HEK293 (cell line): ENCODE measurements around the gene ZNF385D.

ENCODE experiments used
- CTCF ChIA-PET: fragments of 350-600 bp; formaldehyde crosslinking; extraction: SDS; loops from one replicate; lab custom pipeline; 2021; ENCODE audit warnings: antibody characterized with exemption; lab: Yijun Ruan, JAX
- POLR2A ChIA-PET: fragments of 300-600 bp; formaldehyde crosslinking; extraction: SDS; loops from one replicate; lab custom pipeline; 2020; ENCODE audit warnings: antibody characterized with exemption, inconsistent platforms; lab: Yijun Ruan, JAX
- H3K27ac ChIP-seq: fragments of 200-500 bp; sonication (Bioruptor generic); 2 replicates; pipeline ENCODE4 v1.5.1; 2014; ENCODE audit warnings: low read depth, low read length, control low read depth, inconsistent platforms; ENCODE audit errors: extremely low read depth
- H3K36me3 ChIP-seq, 2 experiments: fragments of 200-500 bp in 1 of 2; sonication (Bioruptor generic) in 1 of 2; 1 replicate in 1 of 2; 2 replicates in 1 of 2; pipeline ENCODE4 v1.5.1; 2014 to 2017; ENCODE audit warnings: inconsistent platforms in 2 of 2, low read length in 2 of 2; ENCODE audit not compliant: control insufficient read depth in 2 of 2, insufficient read depth in 1 of 2
- H3K4me1 ChIP-seq: fragments of 200-500 bp; sonication (Bioruptor generic); 2 replicates; pipeline ENCODE4 v1.5.1; 2014; ENCODE audit warnings: mild to moderate bottlenecking, low read length, inconsistent platforms; ENCODE audit not compliant: control insufficient read depth, insufficient read depth
- H3K4me3 ChIP-seq: 2 replicates; pipeline ENCODE4 v1.5.1; 2011; ENCODE audit warnings: low read depth, mild to moderate bottlenecking, control low read depth, low read length, moderate library complexity
- H3K9me3 ChIP-seq: fragments of 200-500 bp; sonication (Bioruptor generic); 2 replicates; pipeline ENCODE4 v1.5.1; 2014; ENCODE audit warnings: low read depth, low read length, inconsistent platforms; ENCODE audit not compliant: control insufficient read depth, insufficient read depth
- GLI2 ChIP-seq: fragments of 450-650 bp; formaldehyde crosslinking; IDR thresholded peaks from 2 replicates; pipeline ENCODE4; 2017; ENCODE audit warnings: missing biosample characterization, missing genetic modification characterization, low read depth, borderline replicate concordance
- KLF7 ChIP-seq: fragments of 450-650 bp; formaldehyde crosslinking; IDR thresholded peaks from 2 replicates; pipeline ENCODE4 v1.5.1; 2016; ENCODE audit warnings: missing biosample characterization, missing genetic modification characterization, borderline replicate concordance
- OVOL3 ChIP-seq: fragments of 450-650 bp; formaldehyde crosslinking; IDR thresholded peaks from 2 replicates; pipeline ENCODE4 v1.5.1; 2016; ENCODE audit warnings: missing biosample characterization, missing genetic modification characterization
- ZFHX2 ChIP-seq: fragments of 450-650 bp; formaldehyde crosslinking; conservative IDR thresholded peaks from 2 replicates; pipeline ENCODE4 v1.5.1; 2016; ENCODE audit warnings: missing biosample characterization, missing genetic modification characterization
- ZIC2 ChIP-seq: fragments of 450-650 bp; formaldehyde crosslinking; IDR thresholded peaks from 2 replicates; pipeline ENCODE4 v1.5.1; 2016; ENCODE audit warnings: missing biosample characterization, missing genetic modification characterization
- ZNF121 ChIP-seq: fragments of 450-650 bp; formaldehyde crosslinking; IDR thresholded peaks from 2 replicates; pipeline ENCODE4 v1.5.1; 2016; ENCODE audit warnings: missing biosample characterization, missing genetic modification characterization
- ZNF19 ChIP-seq: fragments of 450-650 bp; formaldehyde crosslinking; IDR thresholded peaks from 2 replicates; pipeline ENCODE4; 2016; ENCODE audit warnings: missing biosample characterization, missing genetic modification characterization, low read depth
- ZNF214 ChIP-seq: fragments of 450-650 bp; formaldehyde crosslinking; IDR thresholded peaks from 2 replicates; pipeline ENCODE4 v1.5.1; 2017; ENCODE audit warnings: missing biosample characterization, mild to moderate bottlenecking, missing genetic modification characterization, borderline replicate concordance
- ZNF239 ChIP-seq: fragments of 450-650 bp; formaldehyde crosslinking; IDR thresholded peaks from 2 replicates; pipeline ENCODE4 v1.5.1; 2016; ENCODE audit warnings: missing biosample characterization, missing genetic modification characterization
- ZNF248 ChIP-seq: fragments of 450-650 bp; formaldehyde crosslinking; IDR thresholded peaks from 2 replicates; pipeline ENCODE4 v1.5.1; 2017; ENCODE audit warnings: missing biosample characterization, missing genetic modification characterization
- ZNF311 ChIP-seq: fragments of 450-650 bp; formaldehyde crosslinking; IDR thresholded peaks from 2 replicates; pipeline ENCODE4 v1.5.1; 2017; ENCODE audit warnings: missing biosample characterization, missing genetic modification characterization, borderline replicate concordance
- ZNF610 ChIP-seq: fragments of 450-650 bp; formaldehyde crosslinking; IDR thresholded peaks from 2 replicates; pipeline ENCODE4 v1.5.1; 2016; ENCODE audit warnings: missing biosample characterization, missing genetic modification characterization, borderline replicate concordance
- ZNF658 ChIP-seq: fragments of 450-650 bp; formaldehyde crosslinking; IDR thresholded peaks from 2 replicates; pipeline ENCODE4; 2016; ENCODE audit warnings: missing biosample characterization, missing genetic modification characterization
- ZNF76 ChIP-seq: fragments of 450-650 bp; formaldehyde crosslinking; IDR thresholded peaks from 2 replicates; pipeline ENCODE4; 2016; ENCODE audit warnings: low read depth, missing biosample characterization, missing genetic modification characterization, borderline replicate concordance
- ZNF776 ChIP-seq: fragments of 450-650 bp; formaldehyde crosslinking; IDR thresholded peaks from 2 replicates; pipeline ENCODE4 v1.5.0; 2017; ENCODE audit warnings: missing biosample characterization, missing genetic modification characterization, borderline replicate concordance
- ZNF791 ChIP-seq: fragments of 450-650 bp; formaldehyde crosslinking; IDR thresholded peaks from 2 replicates; pipeline ENCODE4 v1.5.1; 2016; ENCODE audit warnings: missing biosample characterization, missing genetic modification characterization
- ZNF830 ChIP-seq: fragments of 450-650 bp; IDR thresholded peaks from 2 replicates; pipeline ENCODE4 v1.5.0; 2018; ENCODE audit warnings: missing biosample characterization, missing genetic modification characterization, low read depth, mild to moderate bottlenecking, moderate library complexity
- TF ChIP-seq, protein P1 (sequence below): fragments of 450-650 bp; formaldehyde crosslinking; conservative IDR thresholded peaks from 2 replicates; pipeline ENCODE4 v1.5.1; 2016; ENCODE audit warnings: low read depth, missing biosample characterization, missing genetic modification characterization
- TF ChIP-seq, protein P2 (sequence below): fragments of 450-650 bp; formaldehyde crosslinking; IDR thresholded peaks from 2 replicates; pipeline ENCODE4 v1.5.1; 2017; ENCODE audit warnings: missing biosample characterization, missing genetic modification characterization
- TF ChIP-seq, protein P3 (sequence below): fragments of 450-650 bp; formaldehyde crosslinking; IDR thresholded peaks from 2 replicates; pipeline ENCODE4 v1.5.1; 2016; ENCODE audit warnings: missing biosample characterization, missing genetic modification characterization
- TF ChIP-seq, protein P4 (sequence below): fragments of 450-650 bp; formaldehyde crosslinking; IDR thresholded peaks from 2 replicates; pipeline ENCODE4; 2016; ENCODE audit warnings: missing biosample characterization, missing genetic modification characterization
- TF ChIP-seq, protein P5 (sequence below): fragments of 450-650 bp; formaldehyde crosslinking; IDR thresholded peaks from 2 replicates; pipeline ENCODE4 v1.5.1; 2016; ENCODE audit warnings: missing biosample characterization, missing genetic modification characterization
- TF ChIP-seq, protein P6 (sequence below): fragments of 450-650 bp; formaldehyde crosslinking; IDR thresholded peaks from 2 replicates; pipeline ENCODE4 v1.5.1; 2016; ENCODE audit warnings: missing biosample characterization, missing genetic modification characterization

The ZNF385D gene

DNA sequence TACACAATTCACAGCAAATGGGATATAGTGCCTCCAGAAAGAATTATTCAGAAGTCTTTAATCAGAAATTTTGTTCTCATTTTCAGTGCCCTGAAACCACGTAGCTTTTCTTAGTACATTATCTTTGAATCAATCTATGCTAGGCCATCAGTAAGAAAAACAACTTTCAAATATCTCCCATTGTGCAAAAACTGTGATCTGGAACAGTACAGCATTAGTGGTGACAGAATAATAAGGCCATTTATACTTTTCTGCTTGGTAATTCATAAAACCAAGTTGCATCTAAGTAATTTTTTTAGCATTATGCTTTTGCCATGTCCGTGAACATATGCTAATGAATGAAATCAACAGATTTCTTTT is 35.4 kb upstream of the ZNF385D start:
- no peak for TF ChIP-seq ZFHX2 (tag by site-specific recombination)
- TF ChIP-seq ZNF311 (tag by site-specific recombination): no peak
- TF ChIP-seq ZNF239 (tag by site-specific recombination): no peak
- no peak for TF ChIP-seq ZNF776 (tag by site-specific recombination)
- no peak for TF ChIP-seq KLF7
- TF ChIP-seq ZNF791 (tag by site-specific recombination): no peak
- TF ChIP-seq, protein P1, sequence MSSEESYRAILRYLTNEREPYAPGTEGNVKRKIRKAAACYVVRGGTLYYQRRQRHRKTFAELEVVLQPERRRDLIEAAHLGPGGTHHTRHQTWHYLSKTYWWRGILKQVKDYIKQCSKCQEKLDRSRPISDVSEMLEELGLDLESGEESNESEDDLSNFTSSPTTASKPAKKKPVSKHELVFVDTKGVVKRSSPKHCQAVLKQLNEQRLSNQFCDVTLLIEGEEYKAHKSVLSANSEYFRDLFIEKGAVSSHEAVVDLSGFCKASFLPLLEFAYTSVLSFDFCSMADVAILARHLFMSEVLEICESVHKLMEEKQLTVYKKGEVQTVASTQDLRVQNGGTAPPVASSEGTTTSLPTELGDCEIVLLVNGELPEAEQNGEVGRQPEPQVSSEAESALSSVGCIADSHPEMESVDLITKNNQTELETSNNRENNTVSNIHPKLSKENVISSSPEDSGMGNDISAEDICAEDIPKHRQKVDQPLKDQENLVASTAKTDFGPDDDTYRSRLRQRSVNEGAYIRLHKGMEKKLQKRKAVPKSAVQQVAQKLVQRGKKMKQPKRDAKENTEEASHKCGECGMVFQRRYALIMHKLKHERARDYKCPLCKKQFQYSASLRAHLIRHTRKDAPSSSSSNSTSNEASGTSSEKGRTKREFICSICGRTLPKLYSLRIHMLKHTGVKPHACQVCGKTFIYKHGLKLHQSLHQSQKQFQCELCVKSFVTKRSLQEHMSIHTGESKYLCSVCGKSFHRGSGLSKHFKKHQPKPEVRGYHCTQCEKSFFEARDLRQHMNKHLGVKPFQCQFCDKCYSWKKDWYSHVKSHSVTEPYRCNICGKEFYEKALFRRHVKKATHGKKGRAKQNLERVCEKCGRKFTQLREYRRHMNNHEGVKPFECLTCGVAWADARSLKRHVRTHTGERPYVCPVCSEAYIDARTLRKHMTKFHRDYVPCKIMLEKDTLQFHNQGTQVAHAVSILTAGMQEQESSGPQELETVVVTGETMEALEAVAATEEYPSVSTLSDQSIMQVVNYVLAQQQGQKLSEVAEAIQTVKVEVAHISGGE (tag by site-specific recombination): no peak
- TF ChIP-seq ZNF830: no peak
- TF ChIP-seq ZNF121 (tag by site-specific recombination): no peak
- TF ChIP-seq, protein P2, sequence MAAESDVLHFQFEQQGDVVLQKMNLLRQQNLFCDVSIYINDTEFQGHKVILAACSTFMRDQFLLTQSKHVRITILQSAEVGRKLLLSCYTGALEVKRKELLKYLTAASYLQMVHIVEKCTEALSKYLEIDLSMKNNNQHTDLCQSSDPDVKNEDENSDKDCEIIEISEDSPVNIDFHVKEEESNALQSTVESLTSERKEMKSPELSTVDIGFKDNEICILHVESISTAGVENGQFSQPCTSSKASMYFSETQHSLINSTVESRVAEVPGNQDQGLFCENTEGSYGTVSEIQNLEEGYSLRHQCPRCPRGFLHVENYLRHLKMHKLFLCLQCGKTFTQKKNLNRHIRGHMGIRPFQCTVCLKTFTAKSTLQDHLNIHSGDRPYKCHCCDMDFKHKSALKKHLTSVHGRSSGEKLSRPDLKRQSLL (tag by site-specific recombination): no peak
- no peak for TF ChIP-seq GLI2
- TF ChIP-seq, protein P3, sequence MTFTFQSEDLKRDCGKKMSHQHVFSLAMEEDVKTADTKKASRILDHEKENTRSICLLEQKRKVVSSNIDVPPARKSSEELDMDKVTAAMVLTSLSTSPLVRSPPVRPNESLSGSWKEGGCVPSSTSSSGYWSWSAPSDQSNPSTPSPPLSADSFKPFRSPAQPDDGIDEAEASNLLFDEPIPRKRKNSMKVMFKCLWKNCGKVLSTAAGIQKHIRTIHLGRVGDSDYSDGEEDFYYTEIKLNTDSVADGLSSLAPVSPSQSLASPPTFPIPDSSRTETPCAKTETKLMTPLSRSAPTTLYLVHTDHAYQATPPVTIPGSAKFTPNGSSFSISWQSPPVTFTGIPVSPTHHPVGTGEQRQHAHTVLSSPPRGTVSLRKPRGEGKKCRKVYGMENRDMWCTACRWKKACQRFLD (tag by site-specific recombination): no peak
- TF ChIP-seq, protein P4, sequence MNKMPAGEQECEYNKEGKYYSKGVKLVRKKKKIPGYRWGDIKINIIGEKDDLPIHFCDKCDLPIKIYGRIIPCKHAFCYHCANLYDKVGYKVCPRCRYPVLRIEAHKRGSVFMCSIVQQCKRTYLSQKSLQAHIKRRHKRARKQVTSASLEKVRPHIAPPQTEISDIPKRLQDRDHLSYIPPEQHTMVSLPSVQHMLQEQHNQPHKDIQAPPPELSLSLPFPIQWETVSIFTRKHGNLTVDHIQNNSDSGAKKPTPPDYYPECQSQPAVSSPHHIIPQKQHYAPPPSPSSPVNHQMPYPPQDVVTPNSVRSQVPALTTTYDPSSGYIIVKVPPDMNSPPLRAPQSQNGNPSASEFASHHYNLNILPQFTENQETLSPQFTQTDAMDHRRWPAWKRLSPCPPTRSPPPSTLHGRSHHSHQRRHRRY (tag by site-specific recombination): no peak
- no peak for TF ChIP-seq ZNF214 (tag by site-specific recombination)
- TF ChIP-seq OVOL3 (tag by site-specific recombination): no peak
- TF ChIP-seq, all 188 proteins: peak for 0
- ChIA-PET CTCF (no interaction called here), POLR2A (no interaction called here)
- Histone ChIP-seq H3K4me1 (no peaks in the 10 kb centered on the region), H3K36me3 (no peaks in the 10 kb centered on the region), H3K4me3 (no peak overlapping the region), H3K27ac (no peak overlapping the region), H3K9me3 (no peaks in the 10 kb centered on the region)

DNA sequence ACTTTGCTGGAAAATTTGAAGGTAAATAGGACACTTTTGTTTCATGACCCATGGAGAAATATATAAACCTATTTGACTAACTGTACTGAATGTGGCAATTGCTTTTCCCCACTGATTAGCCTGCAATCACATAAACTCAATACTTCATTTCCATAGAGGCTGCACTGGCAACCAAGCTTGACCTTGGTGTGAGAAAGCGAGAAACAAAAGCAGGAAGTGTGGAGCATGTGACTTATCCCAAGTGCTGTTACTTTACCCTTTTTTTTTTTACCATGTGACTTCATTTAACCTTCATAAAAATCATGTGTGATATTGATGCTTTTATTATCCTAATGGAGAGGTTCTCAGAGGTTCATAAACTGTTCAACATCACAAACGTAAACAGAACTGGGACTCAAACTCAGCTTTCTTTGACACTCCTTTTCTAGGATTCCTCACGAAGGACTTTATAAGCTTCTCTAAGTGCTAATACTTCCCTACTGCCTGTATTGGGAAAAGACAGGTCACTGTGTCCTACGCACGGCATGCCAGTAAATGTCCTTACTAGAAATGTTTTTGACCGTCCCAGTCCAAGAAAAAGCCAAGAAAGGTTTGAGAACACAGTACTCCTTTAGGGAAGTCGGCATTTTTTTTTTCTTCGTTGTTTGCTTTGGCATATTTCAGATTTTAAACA is 34.9 kb upstream of the ZNF385D start:
- no peak overlapping the region for H3K4me3 ChIP-seq
- H3K27ac ChIP-seq: no peak overlapping the region
- CTCF ChIA-PET: no interaction called here
- no peaks in the 10 kb centered on the region for H3K9me3 ChIP-seq
- POLR2A ChIA-PET: no interaction called here
- H3K4me1 ChIP-seq: no peaks in the 10 kb centered on the region
- H3K36me3 ChIP-seq: no peaks in the 10 kb centered on the region
- no peak for TF ChIP-seq ZNF76 (tag by site-specific recombination)
- TF ChIP-seq ZNF121 (tag by site-specific recombination): no peak
- TF ChIP-seq ZFHX2 (tag by site-specific recombination): no peak
- TF ChIP-seq ZNF658: no peak
- no peak for TF ChIP-seq ZNF248 (tag by site-specific recombination)
- TF ChIP-seq, protein P5, sequence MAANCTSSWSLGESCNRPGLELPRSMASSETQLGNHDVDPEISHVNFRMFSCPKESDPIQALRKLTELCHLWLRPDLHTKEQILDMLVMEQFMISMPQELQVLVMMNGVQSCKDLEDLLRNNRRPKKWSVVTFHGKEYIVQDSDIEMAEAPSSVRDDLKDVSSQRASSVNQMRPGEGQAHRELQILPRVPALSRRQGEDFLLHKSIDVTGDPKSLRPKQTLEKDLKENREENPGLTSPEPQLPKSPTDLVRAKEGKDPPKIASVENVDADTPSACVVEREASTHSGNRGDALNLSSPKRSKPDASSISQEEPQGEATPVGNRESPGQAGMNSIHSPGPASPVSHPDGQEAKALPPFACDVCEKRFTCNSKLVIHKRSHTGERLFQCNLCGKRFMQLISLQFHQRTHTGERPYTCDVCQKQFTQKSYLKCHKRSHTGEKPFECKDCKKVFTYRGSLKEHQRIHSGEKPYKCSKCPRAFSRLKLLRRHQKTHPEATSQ (tag by site-specific recombination): no peak
- TF ChIP-seq, protein P6, sequence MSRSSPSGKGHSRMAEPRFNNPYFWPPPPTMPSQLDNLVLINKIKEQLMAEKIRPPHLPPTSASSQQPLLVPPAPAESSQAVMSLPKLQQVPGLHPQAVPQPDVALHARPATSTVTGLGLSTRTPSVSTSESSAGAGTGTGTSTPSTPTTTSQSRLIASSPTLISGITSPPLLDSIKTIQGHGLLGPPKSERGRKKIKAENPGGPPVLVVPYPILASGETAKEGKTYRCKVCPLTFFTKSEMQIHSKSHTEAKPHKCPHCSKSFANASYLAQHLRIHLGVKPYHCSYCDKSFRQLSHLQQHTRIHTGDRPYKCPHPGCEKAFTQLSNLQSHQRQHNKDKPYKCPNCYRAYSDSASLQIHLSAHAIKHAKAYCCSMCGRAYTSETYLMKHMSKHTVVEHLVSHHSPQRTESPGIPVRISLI (tag by site-specific recombination): no peak
- TF ChIP-seq ZNF610 (tag by site-specific recombination): no peak
- TF ChIP-seq ZIC2 (tag by site-specific recombination): no peak
- no peak for TF ChIP-seq ZNF19
